CD4-positive, alpha-beta T cell treated with Interleukin-10 for 1 hour (primary cell): Measurements from ENCODE around the gene RAD17.
A peak's percentile ranks its signal among the peaks of the same experiment; 100 is the strongest.
"Not testable (repeated sequence)": the region's sequence is repeated elsewhere in the genome, so short reads cannot be mapped to it uniquely, and the experiment has no call there.

Source experiments
- DNase-seq: peaks from one replicate; pipeline ENCODE4 v3.0.0-alpha.2; 2020

RAD17 gene, protein sequence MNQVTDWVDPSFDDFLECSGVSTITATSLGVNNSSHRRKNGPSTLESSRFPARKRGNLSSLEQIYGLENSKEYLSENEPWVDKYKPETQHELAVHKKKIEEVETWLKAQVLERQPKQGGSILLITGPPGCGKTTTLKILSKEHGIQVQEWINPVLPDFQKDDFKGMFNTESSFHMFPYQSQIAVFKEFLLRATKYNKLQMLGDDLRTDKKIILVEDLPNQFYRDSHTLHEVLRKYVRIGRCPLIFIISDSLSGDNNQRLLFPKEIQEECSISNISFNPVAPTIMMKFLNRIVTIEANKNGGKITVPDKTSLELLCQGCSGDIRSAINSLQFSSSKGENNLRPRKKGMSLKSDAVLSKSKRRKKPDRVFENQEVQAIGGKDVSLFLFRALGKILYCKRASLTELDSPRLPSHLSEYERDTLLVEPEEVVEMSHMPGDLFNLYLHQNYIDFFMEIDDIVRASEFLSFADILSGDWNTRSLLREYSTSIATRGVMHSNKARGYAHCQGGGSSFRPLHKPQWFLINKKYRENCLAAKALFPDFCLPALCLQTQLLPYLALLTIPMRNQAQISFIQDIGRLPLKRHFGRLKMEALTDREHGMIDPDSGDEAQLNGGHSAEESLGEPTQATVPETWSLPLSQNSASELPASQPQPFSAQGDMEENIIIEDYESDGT

DNA sequence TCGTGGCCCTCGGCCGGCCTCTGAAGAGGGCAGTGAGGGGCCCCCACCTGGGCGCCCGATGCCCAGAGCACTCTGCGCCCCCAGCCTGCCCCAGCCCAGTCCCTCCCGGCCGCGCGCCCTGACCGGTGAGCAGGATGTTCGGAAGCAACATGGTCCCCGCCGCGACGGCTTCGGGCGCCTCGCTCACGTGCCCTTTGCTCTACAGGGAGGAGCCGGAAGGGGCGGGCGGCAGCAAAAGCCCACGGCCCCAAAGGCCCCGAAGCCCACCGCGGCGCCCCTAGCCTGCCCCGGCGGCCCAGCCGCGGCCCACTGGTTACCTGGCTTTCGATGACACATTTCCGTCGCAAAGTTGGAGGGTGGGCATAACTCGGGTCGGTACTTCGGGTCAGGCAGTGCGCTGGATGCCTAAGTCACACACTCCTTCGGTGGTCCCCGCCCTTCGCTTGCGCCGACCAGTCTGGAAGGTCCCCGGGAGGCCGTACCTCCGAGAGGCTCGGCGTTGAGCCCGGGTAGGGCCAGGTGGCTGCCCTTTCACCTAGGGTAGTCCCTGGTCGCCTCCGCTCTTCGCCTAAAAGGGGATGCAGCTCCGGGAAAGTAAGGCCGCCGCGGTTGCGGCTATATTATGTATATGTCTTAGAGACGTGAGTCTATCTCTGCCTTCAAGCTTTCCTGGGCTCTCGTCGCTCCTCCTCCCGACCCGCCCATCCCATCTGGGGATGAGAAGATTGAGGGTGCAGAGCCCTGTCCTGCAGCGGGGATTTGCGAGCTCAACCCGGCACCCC lies at the start of gene RAD17, which contains the start of the genes AK6 and TAF9:
Gene RAD17, plus strand, starts transcription at position 479 of the 782 bp plus-strand sequence. CDS start 2,391 bp downstream, outside the sequence.
Gene AK6, minus strand, starts transcription at position 181 of the 782 bp plus-strand sequence. Its CDS starts 30 bp downstream, at position 151.
Gene TAF9, minus strand, starts transcription at position 181 of the 782 bp plus-strand sequence. CDS start 3,783 bp downstream, outside the sequence.
- DNase-seq, result peak; percentile 90

DNA sequence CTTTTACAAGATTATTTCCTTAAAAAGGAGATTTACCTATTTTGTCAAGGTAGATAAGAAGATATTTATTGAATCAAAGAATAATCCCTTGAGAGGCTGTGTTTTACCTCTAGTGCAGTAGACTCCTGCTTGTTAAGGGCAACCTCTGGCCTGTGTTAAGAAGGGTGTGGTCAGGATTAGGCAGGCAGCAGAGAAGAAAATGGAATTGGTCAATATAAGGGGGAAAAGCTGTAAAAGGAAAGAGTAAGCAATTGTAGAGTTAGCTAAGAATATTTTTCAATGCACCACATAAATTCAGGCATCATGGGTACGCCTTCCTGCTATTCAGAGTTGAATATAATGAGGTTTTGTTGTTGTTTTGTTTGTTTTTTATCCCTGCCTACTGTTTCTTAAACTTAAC lies 43.3 kb upstream of the RAD17 start:
- DNase-seq, result no peak

DNA sequence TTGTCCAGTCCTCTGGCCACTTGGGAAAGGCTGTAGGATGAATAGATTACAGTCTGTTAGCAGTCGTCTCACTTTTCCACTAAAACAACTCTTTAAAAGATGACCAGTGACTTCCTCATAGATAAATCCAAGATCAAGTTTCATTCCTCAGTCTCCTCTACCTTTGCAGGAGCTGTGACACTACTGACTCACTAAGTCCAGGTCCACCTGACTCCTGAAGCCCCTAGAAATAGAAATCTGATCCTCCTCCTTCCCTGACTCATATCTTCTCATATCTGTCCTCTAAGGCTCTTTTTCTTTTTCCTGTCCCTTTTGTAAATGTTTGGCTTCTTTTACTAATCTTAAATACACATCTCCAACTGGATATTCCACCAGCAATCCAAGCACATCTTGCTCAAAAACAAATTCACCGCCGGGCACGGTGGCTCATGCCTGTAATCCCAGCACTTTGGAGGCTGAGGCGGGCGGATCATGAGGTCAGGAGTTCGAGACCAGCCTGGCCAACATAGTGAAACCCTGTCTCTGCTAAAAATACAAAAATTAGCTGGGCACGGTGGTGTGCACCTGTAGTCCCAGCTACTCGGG lies 39.6 kb upstream of the RAD17 start:
- no peak for DNase-seq

DNA sequence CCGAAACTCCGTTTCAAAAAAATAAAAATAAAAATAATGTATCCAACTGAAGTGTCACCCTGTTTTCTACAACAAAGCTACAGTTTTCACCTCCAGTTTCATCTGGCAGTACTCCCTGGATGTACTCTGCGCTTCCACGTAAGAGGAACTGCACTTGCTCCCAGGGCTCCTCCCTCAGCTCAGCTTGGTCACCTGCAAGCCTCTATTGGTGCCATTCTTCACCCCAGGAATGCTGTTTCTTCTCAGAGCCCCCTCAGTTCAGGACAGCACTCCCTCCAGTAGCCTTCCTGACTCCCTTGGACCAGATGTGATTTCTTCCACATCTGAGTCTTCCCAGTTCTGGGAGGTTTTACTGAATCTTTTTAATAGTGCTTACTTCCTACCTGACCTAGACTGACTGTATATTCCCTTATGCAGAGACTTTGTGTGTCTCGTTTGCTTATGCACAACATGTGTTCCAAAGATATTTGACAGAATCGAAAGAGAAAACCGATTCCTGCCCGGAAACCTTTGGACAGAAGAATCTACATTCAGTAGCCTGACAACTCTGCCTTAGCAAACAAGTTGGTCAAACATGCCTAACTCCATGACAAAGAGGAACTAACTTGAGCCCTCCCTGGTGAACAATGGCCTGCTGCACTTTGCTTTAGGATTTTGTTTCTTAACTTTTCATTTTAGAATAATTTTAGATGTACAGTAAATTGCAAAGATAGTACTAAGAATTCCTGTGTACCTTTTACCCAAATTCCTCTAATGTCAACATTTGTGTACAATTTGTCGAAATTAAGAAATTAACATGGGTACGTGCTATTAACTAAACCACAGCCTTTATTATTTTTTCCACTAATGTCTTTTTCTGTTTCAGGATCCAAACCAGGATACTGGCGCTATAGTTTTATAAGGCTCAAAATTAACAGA lies 37.8 kb upstream of the RAD17 start:
- DNase-seq, result no peak

DNA sequence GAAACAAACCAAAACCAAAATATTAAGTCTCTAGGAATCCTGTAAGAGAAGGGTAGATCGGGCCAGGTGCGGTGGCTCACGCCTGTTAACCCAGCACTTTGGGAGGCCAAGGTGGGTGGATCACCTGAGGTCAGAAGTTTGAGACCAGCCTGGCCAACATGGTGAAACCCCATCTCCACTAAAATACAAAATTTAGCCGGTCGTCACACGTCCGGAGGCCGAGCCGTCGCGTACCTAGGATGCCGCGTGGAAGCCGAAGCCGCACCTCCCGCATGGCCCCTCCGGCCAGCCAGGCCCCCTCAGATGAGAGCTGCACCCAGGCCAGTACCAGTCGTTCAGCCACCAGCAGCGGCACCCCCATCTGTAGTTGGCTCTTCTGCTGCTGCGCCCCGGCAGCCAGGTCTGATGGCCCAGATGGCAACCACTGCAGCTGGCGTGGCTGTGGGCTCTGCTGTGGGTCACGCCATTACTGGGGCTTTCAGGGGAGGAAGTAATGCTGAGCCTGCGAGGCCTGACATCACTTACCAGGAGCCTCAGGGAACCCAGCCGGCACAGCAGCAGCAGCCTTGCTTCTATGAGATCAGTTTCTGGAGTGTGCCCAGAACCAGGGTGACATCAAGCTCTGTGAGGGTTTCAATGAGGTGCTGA lies 35.8 kb upstream of the RAD17 start:
- DNase-seq, result not testable (repeated sequence)

DNA sequence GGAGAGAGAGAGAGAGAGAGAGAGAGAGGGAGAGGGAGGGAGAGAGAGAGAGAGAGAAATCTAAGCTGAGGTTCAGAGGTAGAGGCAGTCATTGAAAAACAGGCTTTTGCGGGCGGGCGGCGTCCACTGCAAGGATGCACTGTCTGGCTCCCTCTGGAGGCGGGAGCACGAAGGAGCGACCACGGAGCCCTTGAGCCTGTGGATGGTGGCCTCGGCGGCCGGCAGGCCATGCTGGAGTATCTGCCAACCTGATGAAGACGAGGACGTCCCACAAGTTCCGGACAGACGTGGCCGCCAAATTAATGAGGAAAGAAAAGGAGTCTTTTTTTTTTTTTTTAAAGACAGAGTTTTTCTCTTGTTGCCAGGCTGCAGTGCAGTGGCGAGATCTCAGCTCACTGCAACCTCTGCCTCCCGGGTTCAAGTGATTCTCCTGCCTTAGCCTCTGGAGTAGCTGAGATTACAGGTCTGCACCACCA lies 34.8 kb upstream of the RAD17 start:
- peak; percentile 81 for DNase-seq

DNA sequence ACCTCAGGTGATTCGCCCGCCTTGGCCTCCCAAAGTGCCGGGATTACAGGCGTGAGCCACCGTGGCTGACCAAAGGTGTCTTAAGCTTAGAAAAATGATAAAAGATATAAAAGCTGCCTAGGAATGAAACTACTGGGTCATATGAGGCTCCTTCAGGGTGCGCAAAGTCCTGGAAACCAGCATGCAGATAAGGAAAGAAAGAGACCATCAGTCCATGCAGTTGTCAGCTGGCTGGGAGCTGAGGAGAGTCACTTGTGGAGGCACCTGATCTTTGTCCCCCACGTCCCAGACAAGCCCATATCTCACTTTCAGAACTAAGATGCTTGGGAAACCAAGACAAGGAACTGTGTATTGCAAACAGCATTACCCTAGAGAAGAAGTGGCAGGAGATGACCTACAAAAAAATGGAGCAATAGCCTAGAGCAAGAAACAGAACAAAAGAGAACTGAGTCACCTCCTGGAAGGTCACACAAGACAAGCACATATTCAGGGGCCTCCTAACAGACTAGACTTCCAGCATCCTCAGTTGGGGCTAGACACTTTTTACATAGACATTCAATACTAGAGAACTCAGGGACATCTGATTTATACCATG lies 34.2 kb upstream of the RAD17 start:
- DNase-seq, result no peak

DNA sequence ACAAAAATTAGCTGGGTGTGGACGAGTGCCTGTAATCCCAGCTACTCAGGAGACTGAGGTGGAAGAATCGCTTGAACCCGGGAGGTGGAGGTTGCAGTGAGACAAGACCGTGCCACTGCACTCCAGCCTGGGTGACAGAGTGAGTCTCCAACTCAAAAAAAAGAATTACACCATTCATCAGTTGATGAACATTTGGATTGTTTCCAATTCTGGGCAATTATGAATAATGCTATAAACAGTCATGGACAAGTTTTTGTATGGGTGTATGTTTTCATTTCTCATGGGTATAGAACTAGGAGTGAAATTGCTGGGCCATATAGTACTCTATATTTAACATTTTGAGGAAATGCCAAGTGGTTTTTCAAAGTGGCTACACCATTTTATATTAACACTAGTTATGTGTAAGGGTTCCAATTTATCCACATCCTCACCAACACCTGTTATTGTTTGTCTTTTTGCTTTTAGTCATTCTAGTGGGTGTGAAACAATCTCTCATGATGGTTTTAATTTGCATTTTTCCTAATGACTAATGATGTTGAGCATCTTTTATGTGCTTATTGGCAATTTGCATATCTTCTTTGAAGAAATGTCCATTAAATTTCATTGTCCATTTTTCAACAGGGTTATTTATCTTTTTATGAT lies 28.0 kb upstream of the RAD17 start:
- no peak for DNase-seq

DNA sequence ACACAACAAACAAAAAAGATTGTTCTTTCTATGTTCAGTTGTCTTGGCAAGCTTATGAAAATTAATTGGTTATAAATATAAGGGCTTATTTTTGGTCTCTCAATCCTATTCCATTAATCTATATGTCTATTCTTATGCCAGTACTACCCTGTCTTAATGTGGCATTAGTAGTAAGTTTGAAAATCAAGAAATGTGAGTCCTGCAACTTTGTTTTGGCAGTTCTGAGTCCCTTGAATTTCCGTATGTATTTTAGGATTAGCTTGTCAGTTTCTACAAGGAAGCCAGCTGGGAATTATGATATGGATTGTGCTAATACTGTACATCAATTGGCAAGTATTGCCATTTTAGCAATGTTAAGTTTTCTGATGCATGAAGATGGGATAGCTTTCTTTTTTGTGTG lies 26.5 kb upstream of the RAD17 start:
- no peak for DNase-seq

DNA sequence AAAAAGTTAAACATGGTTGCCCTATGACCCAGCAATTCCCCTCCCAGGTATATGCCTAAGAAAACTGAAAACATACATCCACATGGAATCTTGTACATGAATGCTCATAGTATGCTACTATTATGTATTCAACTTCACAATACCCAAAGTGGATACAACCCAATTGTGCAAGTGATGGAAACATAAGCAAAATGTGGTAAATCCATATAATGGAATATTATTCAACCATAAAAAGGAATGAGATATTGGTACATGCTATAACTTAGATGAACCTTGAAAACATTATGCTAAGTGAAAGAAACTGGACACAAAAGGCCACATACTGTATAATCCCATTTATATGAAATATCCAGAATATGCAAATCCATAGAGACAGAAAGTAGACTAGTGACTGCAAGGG lies 19.0 kb upstream of the RAD17 start:
- no peak for DNase-seq

DNA sequence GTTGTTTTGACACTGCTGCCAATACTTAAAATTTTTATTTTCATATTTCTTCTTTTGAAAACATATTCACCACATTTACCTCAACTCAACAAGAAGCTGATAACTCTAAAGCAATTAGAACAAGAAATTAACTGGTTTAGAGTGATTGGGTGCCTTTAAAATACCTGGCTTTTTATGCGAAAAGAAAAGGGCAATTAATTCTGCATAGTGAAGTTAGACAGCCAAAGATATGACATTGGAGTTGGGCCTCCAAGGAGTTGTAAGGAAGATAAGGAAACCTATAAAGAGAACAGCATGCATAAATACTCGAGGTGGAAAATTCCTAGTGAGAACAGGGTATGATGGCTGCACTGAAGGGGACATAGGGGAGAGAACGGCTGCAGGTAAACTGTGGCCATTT lies 9.9 kb upstream of the RAD17 start:
- DNase-seq, result no peak

DNA sequence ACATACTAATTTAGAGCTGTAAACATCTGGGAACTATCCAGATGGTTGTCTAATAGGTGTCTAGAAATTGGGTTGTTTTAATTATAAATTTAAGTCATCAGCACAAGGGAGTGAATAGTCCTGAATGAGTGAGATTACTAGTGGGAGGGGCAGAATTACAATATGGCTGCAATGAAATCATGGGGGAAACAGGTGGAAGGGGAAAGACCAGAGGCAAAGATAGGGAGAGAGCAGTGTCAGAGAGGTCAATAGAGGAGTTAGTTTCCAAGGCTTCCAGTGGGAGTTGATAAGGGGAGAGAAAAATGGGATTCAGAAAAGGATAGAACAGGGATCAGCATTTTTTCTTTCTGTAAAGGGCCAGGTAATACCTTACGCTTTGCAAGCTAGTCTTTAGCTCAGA lies 9.2 kb upstream of the RAD17 start:
- DNase-seq, result no peak

DNA sequence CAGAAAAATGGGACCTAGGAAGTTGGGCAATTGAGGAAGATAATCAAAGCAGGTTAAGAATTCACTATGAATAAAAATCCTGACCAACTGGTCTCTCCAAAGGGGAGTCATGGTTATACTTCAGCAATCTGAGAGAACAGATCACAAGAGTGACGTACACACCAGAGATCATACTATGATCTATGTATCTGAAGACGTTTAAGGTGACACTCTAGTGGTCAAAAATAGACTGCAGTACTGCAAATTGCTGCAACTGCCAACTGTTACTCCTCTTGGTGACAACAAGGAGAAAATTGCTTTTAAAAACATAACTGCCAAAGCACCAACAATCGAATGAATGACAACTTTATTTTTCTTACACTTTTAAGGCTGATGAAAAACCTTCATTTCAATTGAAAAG lies 5.2 kb upstream of the RAD17 start:
- DNase-seq, result peak; percentile 28

DNA sequence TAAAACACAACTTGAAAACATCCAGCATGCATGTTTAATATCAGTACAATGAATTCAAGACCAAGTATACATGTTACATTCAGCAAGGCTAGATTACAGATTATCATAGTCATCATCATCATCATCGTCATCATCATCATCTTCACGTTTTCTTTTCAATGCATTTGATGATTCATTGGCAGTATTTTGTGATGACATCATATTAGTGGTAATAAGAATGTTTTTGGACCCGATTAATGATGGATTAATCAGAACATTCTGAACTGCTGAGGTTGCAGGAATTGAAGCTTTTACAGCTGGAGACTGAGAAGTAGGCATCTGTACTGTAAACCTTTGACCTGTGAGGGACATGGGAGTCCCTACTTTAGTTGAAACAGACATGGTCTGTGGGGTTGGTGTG lies 4.8 kb upstream of the RAD17 start:
- DNase-seq, result no peak

DNA sequence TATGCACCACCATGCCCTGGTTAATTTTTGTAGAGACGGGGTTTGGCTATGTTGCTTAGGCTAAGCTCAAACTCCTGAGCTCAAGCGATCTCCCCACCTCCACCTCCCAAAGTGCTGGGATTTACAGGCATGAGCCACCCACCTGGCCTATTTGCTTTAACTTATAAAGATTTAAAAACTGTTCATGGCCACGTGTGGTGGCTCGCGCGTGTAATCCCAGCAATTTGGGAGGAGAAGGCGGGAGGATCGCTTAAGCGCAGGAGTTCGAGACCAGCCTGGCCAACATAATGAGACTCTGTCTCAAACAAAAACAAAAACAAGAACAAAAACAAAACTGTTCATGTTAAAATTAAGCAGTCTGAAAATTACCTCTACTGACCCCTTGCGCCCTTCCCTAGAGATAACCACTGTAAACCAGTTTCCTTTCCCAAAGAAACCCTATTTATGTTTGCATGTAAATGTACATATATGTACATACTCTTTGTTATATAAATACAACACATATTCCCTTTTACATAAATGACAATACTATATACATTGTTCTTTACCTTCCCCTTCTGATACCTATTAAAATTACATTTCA lies 1.8 kb upstream of the RAD17 start:
- DNase-seq, result no peak

DNA sequence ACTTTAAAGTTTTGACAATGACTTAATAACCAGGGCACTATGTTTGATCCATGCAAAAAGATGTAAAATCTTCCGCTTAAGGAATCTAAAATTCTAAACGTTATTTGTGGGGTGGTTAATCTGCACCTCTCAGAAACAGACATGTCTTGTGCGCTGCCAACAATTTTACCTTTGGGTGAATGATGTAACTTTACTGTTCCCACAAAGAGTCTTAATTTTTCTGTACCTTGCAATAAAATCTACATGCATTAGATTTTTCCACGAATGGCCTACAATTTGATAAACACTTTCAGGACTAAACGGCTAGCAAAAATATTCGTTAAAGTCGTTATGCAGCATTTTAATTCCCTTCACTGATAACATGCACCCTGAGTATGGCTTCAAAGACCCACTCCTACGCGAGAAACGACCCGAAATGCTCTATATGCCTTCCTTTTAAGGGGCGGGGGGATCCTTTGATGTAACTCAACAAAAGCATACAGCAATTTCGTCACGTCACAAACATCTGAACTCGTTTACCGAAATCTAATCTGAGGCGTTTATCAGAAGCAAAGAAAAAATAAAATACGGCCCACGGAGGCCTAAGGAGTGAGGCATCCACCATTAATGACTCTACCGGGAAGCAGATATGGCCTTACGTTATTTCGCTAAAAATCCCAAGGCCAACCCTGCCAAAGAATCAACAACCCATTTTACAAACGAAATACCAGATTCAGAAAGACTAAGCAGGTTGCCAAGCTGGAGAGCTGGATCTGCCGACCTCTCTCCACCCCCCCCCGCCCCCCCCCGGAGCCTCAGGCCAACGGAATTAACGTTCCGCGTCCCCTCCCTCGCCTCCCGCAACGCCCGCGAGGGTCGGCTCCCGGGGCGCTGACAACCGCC lies 919 bp upstream of the RAD17 start:
- peak; percentile 57 for DNase-seq

DNA sequence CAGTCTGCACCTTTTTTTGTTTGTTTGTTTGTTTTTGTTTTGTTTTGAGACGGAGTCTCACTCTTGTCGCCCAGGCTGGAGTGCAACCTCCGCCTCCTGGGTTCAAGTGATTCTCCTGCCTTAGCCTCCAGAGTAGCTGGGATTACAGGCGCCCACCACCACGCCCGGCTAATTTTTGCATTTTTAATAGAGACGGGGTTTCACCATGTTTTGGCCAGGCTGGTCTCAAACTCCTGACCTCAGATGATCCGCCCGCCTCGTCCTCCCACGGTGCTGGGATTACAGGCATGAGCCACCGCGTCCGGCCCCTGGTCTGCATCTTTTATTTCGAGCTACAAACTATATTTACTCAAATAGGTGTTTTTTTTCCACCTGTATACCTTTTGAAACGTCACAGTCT lies 717 bp downstream of the RAD17 start:
- DNase-seq, result not testable (repeated sequence)

DNA sequence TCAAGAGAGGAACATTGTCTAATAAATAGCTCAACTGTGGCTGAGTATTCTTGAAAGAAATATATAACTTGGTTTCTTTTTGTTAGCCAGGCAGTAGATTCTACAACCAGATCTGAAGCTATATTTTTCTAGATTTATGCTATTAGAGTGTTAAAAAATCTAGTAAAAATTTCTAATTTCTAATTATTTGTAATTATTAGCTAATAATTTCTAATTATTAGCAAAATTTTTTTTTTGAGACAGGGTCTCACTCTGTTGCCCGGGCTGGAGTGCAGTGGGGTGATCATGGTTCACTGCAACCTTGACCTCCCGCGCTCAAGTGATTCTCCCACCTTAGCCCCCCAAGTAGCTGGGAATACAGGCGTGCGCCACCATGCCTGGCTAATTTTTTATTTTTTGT lies 2.8 kb downstream of the RAD17 start:
- no peak for DNase-seq
